Vagina (tissue), 2 donors: ENCODE measurements around the gene ASB5. TPM values are rescaled to one million over a fixed set of nuclear protein-coding genes. Genes with fewer than 3 reads are reported as not detected.

ENCODE experiments used
- DNase-seq, 2 donors: peaks; one replicate each; pipeline ENCODE4 v3.0.0-alpha.2; 2017; ENCODE audit errors: extremely low spot score in 2 of 2
- H3K27ac ChIP-seq: fragments of 200-600 bp; sonication (generic); one replicate; pipeline ENCODE4 v1.5.1; 2019
- H3K27me3 ChIP-seq: fragments of 200-600 bp; sonication (generic); one replicate; pipeline ENCODE4 v1.5.1; 2019
- H3K36me3 ChIP-seq, 2 donors: fragments of 200-600 bp; sonication (generic); one replicate each; pipeline ENCODE4 v1.5.1; 2017 to 2019
- H3K4me1 ChIP-seq: fragments of 200-600 bp; sonication (generic); one replicate; pipeline ENCODE4 v1.5.1; 2019
- H3K4me3 ChIP-seq, 2 donors: fragments of 200-600 bp; sonication (generic); 1 replicate in 1 of 2; 2 replicates in 1 of 2; pipeline ENCODE4 v1.5.1; 2016 to 2019
- H3K9me3 ChIP-seq: fragments of 200-600 bp; sonication (generic); one replicate; pipeline ENCODE4 v1.5.1; 2019
- POLR2A ChIP-seq, 2 donors: fragments of 450-650 bp; IDR thresholded peaks; one replicate each; pipeline ENCODE4 v1.6.1; 2017; ENCODE audit warnings: antibody characterized with exemption in 2 of 2, mild to moderate bottlenecking in 2 of 2, moderate library complexity in 2 of 2
- POLR2AphosphoS5 ChIP-seq, 2 donors: sonication (generic); formaldehyde crosslinking; IDR thresholded peaks; one replicate each; pipeline ENCODE4 v1.9.0; 2017; ENCODE audit warnings: antibody characterized with exemption in 2 of 2, mild to moderate bottlenecking in 2 of 2, low read depth in 1 of 2; ENCODE audit not compliant: insufficient read depth in 1 of 2
- intact Hi-C: fragments of 100-400 bp; cut with DNase I; formaldehyde crosslinking; loops from one replicate; pipeline ENCODE4 v1.15.1; 2023
- total RNA-seq: library from RNA; depleted of rRNA; stranded (reverse); fragments of >200 nt; gene quantifications from one replicate; pipeline ENCODE4 v1.2.3, GENCODE V29; 2016
- TF ChIP-seq, protein P1 (sequence below), 3 experiments: fragments of 450-650 bp in 2 of 3; fragments of 200-600 bp in 1 of 3; sonication (generic) in 1 of 3; IDR thresholded peaks; one replicate each; pipeline ENCODE4 v1.5.1; 2017 to 2019; ENCODE audit warnings: antibody characterized with exemption in 3 of 3, mild to moderate bottlenecking in 2 of 3, moderate library complexity in 2 of 3

ASB5 gene
- total RNA-seq, 1 donor from 2014 or later = 5.9 TPM

DNA sequence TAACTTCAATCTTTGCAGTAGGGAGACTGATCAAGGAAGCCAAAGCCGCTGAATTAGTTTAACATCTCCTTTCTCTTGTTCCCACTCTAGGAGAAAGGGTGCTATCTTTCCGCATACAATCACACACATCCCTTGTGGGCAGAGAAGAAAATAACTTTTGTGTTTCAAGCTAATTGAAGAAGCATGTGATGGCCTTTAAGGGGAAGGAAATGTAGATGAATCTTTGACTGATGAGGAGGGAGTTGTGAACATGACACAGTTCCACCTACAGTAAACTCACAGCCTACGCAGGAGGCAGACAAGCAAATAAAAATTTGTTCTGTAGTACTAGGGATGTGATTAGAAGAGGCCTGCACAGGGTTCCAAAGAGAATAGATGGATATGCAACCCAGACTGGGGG lies 58.9 kb downstream of the ASB5 start:
- no peak overlapping the region for H3K27ac ChIP-seq
- H3K4me1 ChIP-seq = no peaks in the 10 kb centered on the region
- TF ChIP-seq POLR2AphosphoS5 (IDR thresholded peaks at IDR 0.05; ENCODE audit: insufficient read depth in 1 of 2, low read depth in 1 of 2) (no peak), POLR2A (IDR thresholded peaks at IDR 0.05) (no peak)
- TF ChIP-seq, protein P1, sequence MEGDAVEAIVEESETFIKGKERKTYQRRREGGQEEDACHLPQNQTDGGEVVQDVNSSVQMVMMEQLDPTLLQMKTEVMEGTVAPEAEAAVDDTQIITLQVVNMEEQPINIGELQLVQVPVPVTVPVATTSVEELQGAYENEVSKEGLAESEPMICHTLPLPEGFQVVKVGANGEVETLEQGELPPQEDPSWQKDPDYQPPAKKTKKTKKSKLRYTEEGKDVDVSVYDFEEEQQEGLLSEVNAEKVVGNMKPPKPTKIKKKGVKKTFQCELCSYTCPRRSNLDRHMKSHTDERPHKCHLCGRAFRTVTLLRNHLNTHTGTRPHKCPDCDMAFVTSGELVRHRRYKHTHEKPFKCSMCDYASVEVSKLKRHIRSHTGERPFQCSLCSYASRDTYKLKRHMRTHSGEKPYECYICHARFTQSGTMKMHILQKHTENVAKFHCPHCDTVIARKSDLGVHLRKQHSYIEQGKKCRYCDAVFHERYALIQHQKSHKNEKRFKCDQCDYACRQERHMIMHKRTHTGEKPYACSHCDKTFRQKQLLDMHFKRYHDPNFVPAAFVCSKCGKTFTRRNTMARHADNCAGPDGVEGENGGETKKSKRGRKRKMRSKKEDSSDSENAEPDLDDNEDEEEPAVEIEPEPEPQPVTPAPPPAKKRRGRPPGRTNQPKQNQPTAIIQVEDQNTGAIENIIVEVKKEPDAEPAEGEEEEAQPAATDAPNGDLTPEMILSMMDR (IDR thresholded peaks at IDR 0.05) = no peak
- no peaks in the 10 kb centered on the region for H3K36me3 ChIP-seq
- no peaks in the 10 kb centered on the region for H3K9me3 ChIP-seq
- DNase-seq = no peak
- no peak overlapping the region for H3K4me3 ChIP-seq
- intact Hi-C loops = no loop called here
- H3K27me3 ChIP-seq = no peaks in the 10 kb centered on the region

GRCh38 chr4:176209535-176209934 lies 59.5 kb downstream of the ASB5 start:
- no peaks in the 10 kb centered on the region for H3K36me3 ChIP-seq
- H3K4me1 ChIP-seq = no peaks in the 10 kb centered on the region
- TF ChIP-seq, protein P1 (IDR thresholded peaks at IDR 0.05) = no peak
- TF ChIP-seq POLR2AphosphoS5 (IDR thresholded peaks at IDR 0.05; ENCODE audit: insufficient read depth in 1 of 2, low read depth in 1 of 2) (no peak), POLR2A (IDR thresholded peaks at IDR 0.05) (no peak)
- H3K9me3 ChIP-seq = no peaks in the 10 kb centered on the region
- intact Hi-C loops = no loop called here
- no peaks in the 10 kb centered on the region for H3K27me3 ChIP-seq
- no peak overlapping the region for H3K27ac ChIP-seq
- DNase-seq = no peak
- H3K4me3 ChIP-seq = no peak overlapping the region

DNA sequence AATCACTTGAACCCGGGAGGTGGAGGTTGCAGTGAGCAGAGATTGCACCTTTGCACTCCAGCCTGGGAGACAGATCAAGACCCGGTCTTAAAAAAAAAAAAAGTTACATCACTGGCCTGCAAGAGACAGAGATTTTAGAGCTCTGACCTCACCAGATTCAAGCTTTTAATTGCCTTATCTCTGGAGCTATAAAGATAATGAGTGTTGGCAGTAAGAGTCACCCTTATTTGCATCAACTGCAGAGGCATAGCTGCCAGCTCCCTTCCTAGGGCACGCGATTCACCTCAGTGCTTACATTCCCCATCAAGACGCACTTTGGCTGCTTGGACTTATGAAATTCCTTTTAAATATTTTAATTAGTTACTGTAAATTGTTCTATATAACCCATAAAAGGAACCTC lies 61.2 kb downstream of the ASB5 start:
- intact Hi-C loops = no loop called here
- no peaks in the 10 kb centered on the region for H3K9me3 ChIP-seq
- no peak overlapping the region for H3K27ac ChIP-seq
- no peak for DNase-seq
- H3K4me1 ChIP-seq = no peaks in the 10 kb centered on the region
- no peaks in the 10 kb centered on the region for H3K27me3 ChIP-seq
- no peak for TF ChIP-seq POLR2AphosphoS5 (IDR thresholded peaks at IDR 0.05; ENCODE audit: insufficient read depth in 1 of 2, low read depth in 1 of 2)
- TF ChIP-seq, protein P1 (IDR thresholded peaks at IDR 0.05) = no peak
- TF ChIP-seq POLR2A (IDR thresholded peaks at IDR 0.05) = no peak
- H3K4me3 ChIP-seq = no peak overlapping the region
- H3K36me3 ChIP-seq = no peaks in the 10 kb centered on the region

- H3K4me3 ChIP-seq = no peak overlapping the region
- no peaks in the 10 kb centered on the region for H3K27me3 ChIP-seq
- H3K4me1 ChIP-seq = no peaks in the 10 kb centered on the region
- TF ChIP-seq, protein P1 (IDR thresholded peaks at IDR 0.05) = no peak
- TF ChIP-seq POLR2A (IDR thresholded peaks at IDR 0.05) = no peak
- no peak for TF ChIP-seq POLR2AphosphoS5 (IDR thresholded peaks at IDR 0.05; ENCODE audit: insufficient read depth in 1 of 2, low read depth in 1 of 2)
- no peak for DNase-seq
- H3K27ac ChIP-seq = no peak overlapping the region
- intact Hi-C loops = no loop called here
- H3K36me3 ChIP-seq = no peaks in the 10 kb centered on the region
- H3K9me3 ChIP-seq = no peaks in the 10 kb centered on the region
These were observed 63.7 kb downstream of the ASB5 start for GRCh38 chr4:176205299-176205698.

DNA sequence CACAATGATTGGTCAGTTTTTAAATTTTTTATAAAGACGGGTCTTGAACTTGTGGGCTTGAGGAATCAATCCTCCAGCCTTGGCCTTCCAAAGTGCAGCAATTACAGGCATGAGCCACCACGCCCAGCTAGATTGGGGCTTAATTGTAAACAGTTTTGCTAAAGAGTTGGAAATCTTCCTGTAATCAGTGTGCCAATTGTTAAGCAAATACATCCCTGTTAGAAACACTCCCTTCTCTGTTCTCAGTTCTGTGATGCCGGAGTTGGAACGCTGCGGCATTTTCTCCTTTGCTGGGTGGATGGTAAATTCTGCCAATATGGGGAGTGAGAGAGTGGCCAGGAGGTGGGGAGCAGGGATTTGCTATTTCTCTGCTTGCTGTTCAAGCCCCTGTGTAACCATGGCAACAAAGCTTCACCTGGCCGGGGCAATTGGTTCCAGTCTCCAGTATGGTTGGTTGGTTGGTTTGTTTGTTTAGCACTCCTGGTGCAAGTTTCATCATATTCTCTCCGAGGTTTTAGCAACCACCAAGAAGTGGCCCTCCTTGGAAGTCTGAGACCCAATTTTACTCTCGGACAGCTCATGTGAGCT lies 70.6 kb downstream of the ASB5 start:
- Histone ChIP-seq H3K27ac (no peak overlapping the region), H3K4me1 (peaks cover 6% of the 10 kb centered on the region), H3K9me3 (no peaks in the 10 kb centered on the region), H3K36me3 (no peaks in the 10 kb centered on the region), H3K4me3 (no peak overlapping the region), H3K27me3 (no peaks in the 10 kb centered on the region)
- TF ChIP-seq, protein P1 (IDR thresholded peaks at IDR 0.05) = no peak
- TF ChIP-seq POLR2A (IDR thresholded peaks at IDR 0.05) (no peak), POLR2AphosphoS5 (IDR thresholded peaks at IDR 0.05; ENCODE audit: insufficient read depth in 1 of 2, low read depth in 1 of 2) (no peak)
- DNase-seq = no peak
- intact Hi-C loops = no loop called here
